Calu3 (cell line): ENCODE data around the gene SYMPK. TPM values are rescaled to one million over a fixed set of nuclear protein-coding genes. Genes with fewer than 3 reads are reported as not detected.

Source experiments
- BruUV-seq: library from RNA; stranded (reverse); fragments of 400-500 nt; replicated peaks from 2 replicates; lab custom pipeline; 2021; lab: Mats Ljungman, UMichigan
- CTCF ChIA-PET: fragments of 300-600 bp; sonication (Branson Sonifier 250); formaldehyde crosslinking; loops from one replicate; lab custom pipeline; 2022; ENCODE audit warnings: antibody characterized with exemption; lab: Charles Lee
- DNase-seq: peaks from one replicate; pipeline ENCODE4 v3.0.0; 2022
- H3K27ac Mint-ChIP-seq: one replicate; pipeline ENCODE4 v1.8.0; 2022; ENCODE audit warnings: mixed read lengths; ENCODE audit not compliant: unreplicated experiment
- H3K27me3 Mint-ChIP-seq: one replicate; pipeline ENCODE4 v1.8.0; 2022; ENCODE audit warnings: mixed read lengths; ENCODE audit not compliant: unreplicated experiment
- H3K36me3 Mint-ChIP-seq: one replicate; pipeline ENCODE4 v1.8.0; 2022; ENCODE audit warnings: mild to moderate bottlenecking, moderate library complexity, mixed read lengths; ENCODE audit not compliant: insufficient read depth, unreplicated experiment
- H3K4me1 Mint-ChIP-seq: one replicate; pipeline ENCODE4 v1.8.0; 2022; ENCODE audit warnings: mild to moderate bottlenecking, low read depth, mixed read lengths; ENCODE audit not compliant: unreplicated experiment
- H3K4me3 Mint-ChIP-seq: one replicate; pipeline ENCODE4 v1.8.0; 2022; ENCODE audit warnings: mild to moderate bottlenecking, low read depth, moderate library complexity, mixed read lengths; ENCODE audit not compliant: unreplicated experiment
- H3K9me3 Mint-ChIP-seq: one replicate; pipeline ENCODE4 v1.8.0; 2022; ENCODE audit warnings: low read depth, mixed read lengths; ENCODE audit not compliant: unreplicated experiment
- CTCF ChIP-seq: fragments of 200-600 bp; IDR thresholded peaks from one replicate; pipeline ENCODE4 v1.8.0; 2022; ENCODE audit warnings: antibody characterized with exemption; ENCODE audit not compliant: unreplicated experiment
- intact Hi-C: fragments of 100-400 bp; cut with micrococcal nuclease; formaldehyde crosslinking; loops from one replicate; pipeline ENCODE4 v1.10.0; 2022; ENCODE audit not compliant: unreplicated experiment
- total RNA-seq: library from RNA; stranded (reverse); gene quantifications from 2 replicates; pipeline ENCODE4 v1.2.3, GENCODE V29; 2022

The SYMPK gene
- total RNA-seq, 1 experiment from 2014 or later: 130 TPM

GRCh38 chr19:45767881-45768654 is 94.9 kb downstream of the SYMPK start:
- peak overlapping the region; percentile 88 for H3K27ac Mint-ChIP-seq
- TF ChIP-seq CTCF: no peak
- intact Hi-C loops: loop anchor here (2.0 to 5.0 kb wide), 2 partner anchors 31 to 51 kb away; no protein-coding TSS in a partner anchor
- H3K27me3 Mint-ChIP-seq: no peaks in the 10 kb centered on the region
- H3K36me3 Mint-ChIP-seq: peaks cover 72% of the 10 kb centered on the region
- H3K4me3 Mint-ChIP-seq: peak overlapping the region; percentile 84
- BruUV-seq: no TSS peak
- H3K4me1 Mint-ChIP-seq: peaks cover 21% of the 10 kb centered on the region
- peak; percentile 83 for DNase-seq
- no peaks in the 10 kb centered on the region for H3K9me3 Mint-ChIP-seq
- CTCF ChIA-PET: interaction anchor here (0.8 to 4.8 kb wide), 5 partner anchors 11 to 90 kb away, joined by 3 to 46 read pairs (median 16); partner anchors contain the start of genes QPCTL and SNRPD2

- CTCF ChIA-PET: interaction anchor here (0.6 to 4.8 kb wide), 7 partner anchors 10 to 75 kb away, joined by 3 to 46 read pairs (median 3); partner anchors contain the start of genes QPCTL and SNRPD2
- H3K4me3 Mint-ChIP-seq: peak overlapping the region; percentile 84
- peaks cover 68% of the 10 kb centered on the region for H3K36me3 Mint-ChIP-seq
- peaks cover 21% of the 10 kb centered on the region for H3K4me1 Mint-ChIP-seq
- BruUV-seq: TSS peak; percentile 14
- intact Hi-C loops: loop anchor here (5.0 kb wide), 1 partner anchor 50 kb away; no protein-coding TSS in a partner anchor
- no peaks in the 10 kb centered on the region for H3K9me3 Mint-ChIP-seq
- TF ChIP-seq CTCF: no peak
- H3K27me3 Mint-ChIP-seq: no peaks in the 10 kb centered on the region
- H3K27ac Mint-ChIP-seq: peak overlapping the region; percentile 88
- peak; percentile 73 for DNase-seq
Observed at GRCh38 chr19:45767410-45767880, 95.5 kb downstream of the SYMPK start.

GRCh38 chr19:45766869-45767346 is 96.0 kb downstream of the SYMPK start:
- Mint-ChIP-seq H3K27ac (peak overlapping the region; percentile 88), H3K9me3 (no peaks in the 10 kb centered on the region), H3K4me3 (peak overlapping the region; percentile 84), H3K4me1 (peaks cover 21% of the 10 kb centered on the region), H3K36me3 (peaks cover 63% of the 10 kb centered on the region), H3K27me3 (no peaks in the 10 kb centered on the region)
- intact Hi-C loops: loop anchor here (5.0 kb wide), 1 partner anchor 50 kb away; no protein-coding TSS in a partner anchor
- no peak for TF ChIP-seq CTCF
- no TSS peak for BruUV-seq
- no peak for DNase-seq
- CTCF ChIA-PET: interaction anchor here (0.6 to 4.8 kb wide), 6 partner anchors 10 to 75 kb away, joined by 3 to 46 read pairs (median 3); partner anchors contain the start of genes QPCTL and SNRPD2

GRCh38 chr19:45766296-45766868 is 96.6 kb downstream of the SYMPK start:
- intact Hi-C loops: loop anchor here (5.0 kb wide), 1 partner anchor 49 kb away; no protein-coding TSS in a partner anchor
- peak overlapping the region; percentile 84 for H3K4me3 Mint-ChIP-seq
- peak overlapping the region; percentile 50 for H3K27ac Mint-ChIP-seq
- TF ChIP-seq CTCF: no peak
- peaks cover 21% of the 10 kb centered on the region for H3K4me1 Mint-ChIP-seq
- CTCF ChIA-PET: interaction anchor here (0.5 to 4.8 kb wide), 4 partner anchors 16 to 74 kb away, joined by 3 to 46 read pairs (median 6); partner anchors contain the start of genes DMPK, QPCTL and SNRPD2
- peaks cover 58% of the 10 kb centered on the region for H3K36me3 Mint-ChIP-seq
- BruUV-seq: no TSS peak
- DNase-seq: no peak
- H3K9me3 Mint-ChIP-seq: no peaks in the 10 kb centered on the region
- H3K27me3 Mint-ChIP-seq: no peaks in the 10 kb centered on the region
